Mesodermal cell (in vitro differentiated cells): ENCODE results near the gene ARNT2.
A peak's percentile ranks its signal among the peaks of the same experiment; 100 is the strongest.
"Not testable (repeated sequence)": the region's sequence is repeated elsewhere in the genome, so short reads cannot be mapped to it uniquely, and the experiment has no call there.

Experiments used
- H3K27ac ChIP-seq: 2 replicates; pipeline ENCODE4 v1.7.0; 2013; ENCODE audit warnings: mild to moderate bottlenecking, low read depth, low read length, moderate library complexity; ENCODE audit not compliant: severe bottlenecking
- H3K36me3 ChIP-seq: 2 replicates; pipeline ENCODE4 v1.7.1; 2013; ENCODE audit warnings: mild to moderate bottlenecking, low read length, moderate library complexity; ENCODE audit not compliant: control insufficient read depth, insufficient read depth
- H3K4me1 ChIP-seq: one replicate; pipeline ENCODE4 v1.7.1; 2013; ENCODE audit warnings: mild to moderate bottlenecking, low read length; ENCODE audit not compliant: insufficient read depth, control insufficient read depth, poor library complexity, severe bottlenecking
- H3K4me3 ChIP-seq: 2 replicates; pipeline ENCODE4 v1.7.0; 2013; ENCODE audit warnings: low read length, control low read depth, mild to moderate bottlenecking; ENCODE audit not compliant: insufficient read depth, poor library complexity, severe bottlenecking; ENCODE audit errors: extremely low read depth
- H3K9me3 ChIP-seq: 2 replicates; pipeline ENCODE4 v1.7.1; 2013; ENCODE audit warnings: mild to moderate bottlenecking, low read length, moderate library complexity; ENCODE audit not compliant: control insufficient read depth
- WGBS, 2 experiments: methylation state at CpG; one replicate each; pipeline ENCODE4 v1.1.5; 2013; ENCODE audit warnings: missing lambda C conversion rate in 2 of 2; ENCODE audit not compliant: insufficient coverage in 2 of 2; 5-methylcytosine and 5-hydroxymethylcytosine counted together

The ARNT2 gene

GRCh38 chr15:80386151-80386550, 18.0 kb upstream of the ARNT2 start:
- no peak overlapping the region for H3K27ac ChIP-seq
- WGBS, 2 experiments: 89 to 93% methylated on average over 1 of the region's 1 CpG
- peaks cover 3% of the 10 kb centered on the region for H3K9me3 ChIP-seq
- no peak overlapping the region for H3K4me3 ChIP-seq
- H3K4me1 ChIP-seq: no peaks in the 10 kb centered on the region
- no peaks in the 10 kb centered on the region for H3K36me3 ChIP-seq

GRCh38 chr15:80388326-80388725, 15.9 kb upstream of the ARNT2 start:
- Histone ChIP-seq H3K4me1 (no peaks in the 10 kb centered on the region), H3K9me3 (no peaks in the 10 kb centered on the region), H3K36me3 (no peaks in the 10 kb centered on the region), H3K4me3 (no peak overlapping the region), H3K27ac (no peak overlapping the region)
- 87 to 100% methylated on average over 3 of the region's 3 CpGs for WGBS, 2 experiments

GRCh38 chr15:80389370-80389769, 14.8 kb upstream of the ARNT2 start:
- H3K9me3 ChIP-seq: no peaks in the 10 kb centered on the region
- H3K4me1 ChIP-seq: no peaks in the 10 kb centered on the region
- WGBS, 2 experiments: no CpG with 5 or more reads among the region's 1 CpG
- H3K4me3 ChIP-seq: no peak overlapping the region
- H3K27ac ChIP-seq: no peak overlapping the region
- no peaks in the 10 kb centered on the region for H3K36me3 ChIP-seq

- H3K9me3 ChIP-seq, H3K27ac ChIP-seq, H3K4me1 ChIP-seq, H3K4me3 ChIP-seq, H3K36me3 ChIP-seq: not testable (repeated sequence)
- WGBS, 2 experiments: no CpG with 5 or more reads among the region's 1 CpG
Observed at GRCh38 chr15:80390942-80391341, 13.2 kb upstream of the ARNT2 start.

GRCh38 chr15:80395616-80396015, 8.6 kb upstream of the ARNT2 start:
- no peaks in the 10 kb centered on the region for H3K36me3 ChIP-seq
- no peaks in the 10 kb centered on the region for H3K4me1 ChIP-seq
- H3K27ac ChIP-seq: no peak overlapping the region
- 78 to 94% methylated on average over 1 to 2 of the region's 3 CpGs for WGBS, 2 experiments
- H3K9me3 ChIP-seq: no peaks in the 10 kb centered on the region
- no peak overlapping the region for H3K4me3 ChIP-seq

GRCh38 chr15:80396096-80396495, 8.1 kb upstream of the ARNT2 start:
- 83 to 87% methylated on average over 4 to 5 of the region's 7 CpGs for WGBS, 2 experiments
- no peak overlapping the region for H3K4me3 ChIP-seq
- no peaks in the 10 kb centered on the region for H3K36me3 ChIP-seq
- no peaks in the 10 kb centered on the region for H3K9me3 ChIP-seq
- peaks cover 3% of the 10 kb centered on the region for H3K4me1 ChIP-seq
- no peak overlapping the region for H3K27ac ChIP-seq

GRCh38 chr15:80399508-80399907, 4.7 kb upstream of the ARNT2 start:
- Histone ChIP-seq H3K27ac (no peak overlapping the region), H3K9me3 (no peaks in the 10 kb centered on the region), H3K36me3 (no peaks in the 10 kb centered on the region), H3K4me3 (no peak overlapping the region), H3K4me1 (peaks cover 12% of the 10 kb centered on the region)
- WGBS, 2 experiments: 77 to 94% methylated on average over 2 to 3 of the region's 3 CpGs

GRCh38 chr15:80401456-80401855, 2.7 kb upstream of the ARNT2 start:
- H3K4me1 ChIP-seq: peaks cover 17% of the 10 kb centered on the region
- H3K36me3 ChIP-seq: no peaks in the 10 kb centered on the region
- WGBS, 2 experiments: 58 to 100% methylated on average over 1 to 2 of the region's 5 CpGs
- no peaks in the 10 kb centered on the region for H3K9me3 ChIP-seq
- H3K4me3 ChIP-seq: no peak overlapping the region
- peak overlapping the region; percentile 67 for H3K27ac ChIP-seq

GRCh38 chr15:80402339-80402738, 1.8 kb upstream of the ARNT2 start:
- 78 to 93% methylated on average over 1 to 3 of the region's 3 CpGs for WGBS, 2 experiments
- Histone ChIP-seq H3K4me3 (no peak overlapping the region), H3K9me3 (no peaks in the 10 kb centered on the region), H3K27ac (no peak overlapping the region), H3K4me1 (peaks cover 17% of the 10 kb centered on the region), H3K36me3 (no peaks in the 10 kb centered on the region)

GRCh38 chr15:80403712-80404056, 498 bp upstream of the ARNT2 start:
- Histone ChIP-seq H3K36me3 (no peaks in the 10 kb centered on the region), H3K9me3 (no peaks in the 10 kb centered on the region), H3K4me1 (peaks cover 17% of the 10 kb centered on the region), H3K27ac (peak overlapping the region; percentile 49), H3K4me3 (peak overlapping the region; percentile 47)
- 4 to 5% methylated on average over 25 to 30 of the region's 30 CpGs for WGBS, 2 experiments

- H3K9me3 ChIP-seq: no peaks in the 10 kb centered on the region
- no peaks in the 10 kb centered on the region for H3K36me3 ChIP-seq
- peak overlapping the region; percentile 47 for H3K4me3 ChIP-seq
- H3K27ac ChIP-seq: no peak overlapping the region
- peaks cover 17% of the 10 kb centered on the region for H3K4me1 ChIP-seq
- WGBS, 2 experiments: 1 to 4% methylated on average over 25 to 26 of the region's 33 CpGs
Observed at GRCh38 chr15:80404761-80405553, 775 bp downstream of the ARNT2 start.
